Neuronal stem cell (in vitro differentiated cells): ENCODE measurements around the gene TMEM121B.
A peak's percentile ranks its signal among the peaks of the same experiment; 100 is the strongest.

ENCODE experiments used
- DNase-seq: peaks from one replicate; pipeline ENCODE4 v3.0.0-alpha.2; 2013; ENCODE audit warnings: low spot score
- H2AFZ ChIP-seq: one replicate; pipeline ENCODE4 v1.6.1; 2013; ENCODE audit warnings: mild to moderate bottlenecking, low read length, inconsistent platforms
- H2AK5ac ChIP-seq: 2 replicates; pipeline ENCODE4 v1.6.1; 2013; ENCODE audit warnings: low read depth, mild to moderate bottlenecking, inconsistent platforms, low read length, moderate library complexity, mixed read lengths
- H2BK120ac ChIP-seq: 2 replicates; pipeline ENCODE4 v1.6.1; 2013; ENCODE audit warnings: low read depth, mild to moderate bottlenecking, inconsistent platforms, low read length, moderate library complexity, mixed read lengths
- H2BK12ac ChIP-seq: one replicate; pipeline ENCODE4 v1.6.1; 2013; ENCODE audit warnings: low read length, inconsistent platforms
- H2BK15ac ChIP-seq: 2 replicates; pipeline ENCODE4 v1.6.1; 2013; ENCODE audit warnings: mild to moderate bottlenecking, low read length, inconsistent platforms, mixed read lengths
- H2BK5ac ChIP-seq: one replicate; pipeline ENCODE4 v1.6.1; 2013; ENCODE audit warnings: inconsistent platforms, mild to moderate bottlenecking, low read length, moderate library complexity
- H3K14ac ChIP-seq: one replicate; pipeline ENCODE4 v1.6.1; 2013; ENCODE audit warnings: low read length, inconsistent platforms
- H3K18ac ChIP-seq: 2 replicates; pipeline ENCODE4 v1.6.1; 2013; ENCODE audit warnings: low read length, inconsistent platforms
- H3K23ac ChIP-seq: 2 replicates; pipeline ENCODE4 v1.6.1; 2013; ENCODE audit warnings: low read depth, mild to moderate bottlenecking, mixed read lengths, low read length, inconsistent platforms; ENCODE audit not compliant: poor library complexity
- H3K27ac ChIP-seq: replicated peaks from 3 replicates; pipeline ENCODE4 v1.5.1; 2013; ENCODE audit warnings: low read length, inconsistent platforms
- H3K27me3 ChIP-seq, 3 experiments: 2 replicates each; pipeline ENCODE4 v1.6.1; 2013; ENCODE audit warnings: low read length in 3 of 3, mild to moderate bottlenecking in 2 of 3, inconsistent platforms in 1 of 3, low read depth in 1 of 3, mixed read lengths in 1 of 3, moderate library complexity in 1 of 3; ENCODE audit not compliant: control insufficient read depth in 3 of 3, insufficient read depth in 3 of 3
- H3K36me3 ChIP-seq, 2 donors: replicated peaks in 1 of 2; 2 replicates each; pipeline ENCODE4 v1.6.1; 2013; ENCODE audit warnings: low read length in 2 of 2; ENCODE audit not compliant: control insufficient read depth in 2 of 2, insufficient read depth in 2 of 2
- H3K4ac ChIP-seq: 2 replicates; pipeline ENCODE4 v1.6.1; 2013; ENCODE audit warnings: inconsistent platforms, mild to moderate bottlenecking, low read length, moderate library complexity
- H3K4me1 ChIP-seq, 2 donors: 1 replicate in 1 of 2; 2 replicates in 1 of 2; pipeline ENCODE4 v1.6.1; 2013; ENCODE audit warnings: low read length in 2 of 2, low read depth in 1 of 2; ENCODE audit not compliant: control insufficient read depth in 2 of 2, insufficient read depth in 1 of 2
- H3K4me2 ChIP-seq: one replicate; pipeline ENCODE4 v1.6.1; 2013; ENCODE audit warnings: mild to moderate bottlenecking, low read length, inconsistent platforms; ENCODE audit not compliant: insufficient read depth, poor library complexity, severe bottlenecking
- H3K4me3 ChIP-seq, 2 donors: 2 replicates each; pipeline ENCODE4 v1.5.1; 2013; ENCODE audit warnings: low read length in 2 of 2, mild to moderate bottlenecking in 2 of 2, inconsistent platforms in 1 of 2, moderate library complexity in 1 of 2
- H3K79me1 ChIP-seq: one replicate; pipeline ENCODE4 v1.6.1; 2013; ENCODE audit warnings: low read depth, mild to moderate bottlenecking, inconsistent platforms, low read length, moderate library complexity
- H3K9ac ChIP-seq: one replicate; pipeline ENCODE4 v1.6.1; 2013; ENCODE audit warnings: mild to moderate bottlenecking, low read depth, low read length, inconsistent platforms; ENCODE audit not compliant: poor library complexity
- H3K9me3 ChIP-seq, 2 donors: replicated peaks in 1 of 2; 2 replicates each; pipeline versions ENCODE3 to v1.6.1; 2013; ENCODE audit warnings: low read length in 2 of 2, mild to moderate bottlenecking in 2 of 2, inconsistent platforms in 1 of 2, low read depth in 1 of 2, mixed read lengths in 1 of 2, moderate library complexity in 1 of 2; ENCODE audit not compliant: control insufficient read depth in 2 of 2, insufficient read depth in 1 of 2
- H4K8ac ChIP-seq: one replicate; pipeline ENCODE4 v1.6.1; 2013; ENCODE audit warnings: low read depth, mild to moderate bottlenecking, inconsistent platforms, low read length, moderate library complexity
- H4K91ac ChIP-seq: one replicate; pipeline ENCODE4 v1.6.1; 2013; ENCODE audit warnings: low read length, low read depth, mild to moderate bottlenecking, inconsistent platforms; ENCODE audit not compliant: poor library complexity
- WGBS, 2 donors: extraction: QIAGEN DNeasy Blood & Tissue Kit; methylation state at CpG; one replicate each; pipeline ENCODE4 v1.1.7; 2013; ENCODE audit warnings: missing lambda C conversion rate in 2 of 2, mixed read lengths in 1 of 2; ENCODE audit not compliant: insufficient read length in 2 of 2, insufficient replicate concordance in 1 of 2; ENCODE audit errors: extremely low coverage in 2 of 2; 5-methylcytosine and 5-hydroxymethylcytosine counted together

The TMEM121B gene

GRCh38 chr22:17086296-17086695 is 34.9 kb downstream of the TMEM121B start:
- peaks cover 0 to 2% of the 10 kb centered on the region in 2 donors for H3K36me3 ChIP-seq
- H3K4me2 ChIP-seq = no peak overlapping the region
- H2BK5ac ChIP-seq = no peak overlapping the region
- no peak overlapping the region for H3K4ac ChIP-seq
- no peaks in the 10 kb centered on the region for H3K9me3 ChIP-seq
- DNase-seq = no peak
- H2BK12ac ChIP-seq = no peak overlapping the region
- H3K18ac ChIP-seq = no peak overlapping the region
- no peak overlapping the region for H3K27ac ChIP-seq
- no CpG with 5 or more reads among the region's 7 CpGs for WGBS, 2 donors
- no peaks in the 10 kb centered on the region for H3K4me1 ChIP-seq
- H4K91ac ChIP-seq = no peak overlapping the region
- H2BK15ac ChIP-seq = no peak overlapping the region
- H2BK120ac ChIP-seq = no peak overlapping the region
- H3K79me1 ChIP-seq = no peaks in the 10 kb centered on the region
- H3K14ac ChIP-seq = no peak overlapping the region
- H3K4me3 ChIP-seq = no peak overlapping the region
- H3K9ac ChIP-seq = no peak overlapping the region
- no peak overlapping the region for H4K8ac ChIP-seq
- no peak overlapping the region for H3K23ac ChIP-seq
- H2AFZ ChIP-seq = no peak overlapping the region
- peaks cover 0 to 31% (median 9%) of the 10 kb centered on the region in 3 experiments for H3K27me3 ChIP-seq
- no peak overlapping the region for H2AK5ac ChIP-seq

- Histone ChIP-seq H2BK120ac (no peak overlapping the region), H3K36me3 (peaks cover 0 to 2% of the 10 kb centered on the region in 2 donors), H3K9me3 (no peaks in the 10 kb centered on the region), H2AFZ (peak overlapping the region; percentile 100), H3K27ac (no peak overlapping the region), H3K4ac (no peak overlapping the region), H3K14ac (peak overlapping the region; percentile 91), H3K23ac (peak overlapping the region; percentile 92), H2BK12ac (no peak overlapping the region), H3K9ac (peak overlapping the region; percentile 89), H3K79me1 (no peaks in the 10 kb centered on the region), H2BK15ac (peak overlapping the region; percentile 47), H4K91ac (no peak overlapping the region), H3K27me3 (peaks cover 2 to 31% (median 9%) of the 10 kb centered on the region in 3 experiments), H3K18ac (peak overlapping the region; percentile 88), H3K4me2 (peak overlapping the region; percentile 97), H2AK5ac (peak overlapping the region; percentile 21), H3K4me1 (no peaks in the 10 kb centered on the region), H2BK5ac (peak overlapping the region; percentile 28), H3K4me3 (peak overlapping the region; percentile 82 to 87), H4K8ac (no peak overlapping the region)
- no peak for DNase-seq
- no CpG with 5 or more reads among the region's 92 CpGs for WGBS, 2 donors
These were observed 35.6 kb downstream of the TMEM121B start for GRCh38 chr22:17085277-17086181.

- Histone ChIP-seq H3K23ac (peak within 1 kb of the TSS; percentile 92), H2AFZ (peak within 1 kb of the TSS; percentile 100), H2BK120ac (no peak within 1 kb of the TSS), H3K36me3 (peaks cover 0 to 2% of the 10 kb centered on the region in 2 donors), H3K14ac (peak within 1 kb of the TSS; percentile 91), H4K8ac (peak within 1 kb of the TSS; percentile 74), H3K79me1 (no peaks in the 10 kb centered on the region), H2BK15ac (peak within 1 kb of the TSS; percentile 47), H3K18ac (peak within 1 kb of the TSS; percentile 97), H2BK5ac (peak within 1 kb of the TSS; percentile 28), H2AK5ac (peak within 1 kb of the TSS; percentile 28), H2BK12ac (no peak within 1 kb of the TSS), H3K9ac (peak within 1 kb of the TSS; percentile 89), H3K27me3 (peaks cover 9 to 31% (median 9%) of the 10 kb centered on the region in 3 experiments), H3K9me3 (no peaks in the 10 kb centered on the region), H3K4me1 (no peaks in the 10 kb centered on the region), H3K27ac (no peak within 1 kb of the TSS), H4K91ac (peak within 1 kb of the TSS; percentile 38), H3K4me3 (peak within 1 kb of the TSS; percentile 82 to 87), H3K4ac (peak within 1 kb of the TSS; percentile 79), H3K4me2 (peak within 1 kb of the TSS; percentile 97)
- WGBS, 2 donors = no CpG with 5 or more reads among the region's 68 CpGs
- DNase-seq = peak; percentile 75
These were observed 36.4 kb downstream of the TMEM121B start, which contains the start of gene IL17RA for GRCh38 chr22:17084554-17085276. Gene IL17RA, plus strand, starts transcription at chr22:17085000. Its CDS starts 92 bp downstream, at chr22:17085092.
